GM18951 (cell line): Measurements from ENCODE around the gene CAB39.
"Not testable (repeated sequence)": the region's sequence is repeated elsewhere in the genome, so short reads cannot be mapped to it uniquely, and the experiment has no call there.

ENCODE experiments used
- POLR2A ChIP-seq: IDR thresholded peaks from 4 replicates; pipeline ENCODE4 v1.6.1; 2011; ENCODE audit warnings: mild to moderate bottlenecking; ENCODE audit not compliant: insufficient read length, insufficient read depth; ENCODE audit errors: extremely low read depth
- in situ Hi-C: fragments of 300-500 bp; cut with MboI; formaldehyde crosslinking; loops from one replicate; pipeline ENCODE4 v1.12.0; 2022; ENCODE audit warnings: low sequenced_read_pairs, mixed read lengths, inconsistent platforms; ENCODE audit not compliant: unreplicated experiment

The CAB39 gene

GRCh38 chr2:230692760-230693159 is 19.9 kb upstream of the CAB39 start:
- no peak for TF ChIP-seq POLR2A
- in situ Hi-C loops = no loop called here

GRCh38 chr2:230693411-230693810 is 19.2 kb upstream of the CAB39 start:
- in situ Hi-C loops = no loop called here
- no peak for TF ChIP-seq POLR2A

- in situ Hi-C loops = no loop called here
- no peak for TF ChIP-seq POLR2A
These were observed 18.4 kb upstream of the CAB39 start for GRCh38 chr2:230694241-230694640.

- in situ Hi-C loops = no loop called here
- TF ChIP-seq POLR2A = no peak
These were observed 17.1 kb upstream of the CAB39 start for GRCh38 chr2:230695551-230695950.

- no peak for TF ChIP-seq POLR2A
- in situ Hi-C loops = no loop called here
These were observed 16.0 kb upstream of the CAB39 start for GRCh38 chr2:230696670-230697069.

- TF ChIP-seq POLR2A = no peak
- in situ Hi-C loops = no loop called here
These were observed 15.0 kb upstream of the CAB39 start for GRCh38 chr2:230697676-230698075.

- in situ Hi-C loops = not testable (repeated sequence)
These were observed 13.9 kb upstream of the CAB39 start for GRCh38 chr2:230698753-230699152.

GRCh38 chr2:230700447-230700846 is 12.2 kb upstream of the CAB39 start:
- no peak for TF ChIP-seq POLR2A
- in situ Hi-C loops = no loop called here

GRCh38 chr2:230701308-230701707 is 11.3 kb upstream of the CAB39 start:
- TF ChIP-seq POLR2A = no peak
- in situ Hi-C loops = no loop called here

- in situ Hi-C loops = not testable (repeated sequence)
These were observed 10.2 kb upstream of the CAB39 start for GRCh38 chr2:230702457-230702856.

GRCh38 chr2:230703514-230703913 is 9.1 kb upstream of the CAB39 start:
- no peak for TF ChIP-seq POLR2A
- in situ Hi-C loops = no loop called here

GRCh38 chr2:230706053-230706521 is 6.6 kb upstream of the CAB39 start:
- in situ Hi-C loops = no loop called here
- TF ChIP-seq POLR2A = no peak

GRCh38 chr2:230706966-230707365 is 5.7 kb upstream of the CAB39 start:
- in situ Hi-C loops = no loop called here

GRCh38 chr2:230708204-230708603 is 4.4 kb upstream of the CAB39 start:
- in situ Hi-C loops = no loop called here
- no peak for TF ChIP-seq POLR2A

More at GRCh38 chr2:230706966-230707365, 5.7 kb upstream of the CAB39 start:
- TF ChIP-seq POLR2A = no peak

- TF ChIP-seq POLR2A = no peak
- in situ Hi-C loops = no loop called here
These were observed 1.4 kb upstream of the CAB39 start for GRCh38 chr2:230711224-230711623.
